ENCODE results near the gene MEGF10. TPM values are rescaled to one million over a fixed set of nuclear protein-coding genes. Genes with fewer than 3 reads are reported as not detected.
A peak's percentile ranks its signal among the peaks of the same experiment; 100 is the strongest.

The MEGF10 gene
- total and polyA plus RNA-seq, 7 donors: 0.68 to 23.6 (median 2.2) TPM

- Histone ChIP-seq H3K9me3 (no peaks in the 10 kb centered on the region), H3K4me3 (no peak overlapping the region), H3K36me3 (ENCODE audit: insufficient read depth in 1 of 2, low read depth in 1 of 2) (no peaks in the 10 kb centered on the region), H3K27ac (no peak overlapping the region), H3K27me3 (ENCODE audit: insufficient read depth in 3 of 3, low read length in 2 of 3) (no peaks in the 10 kb centered on the region), H3K4me1 (peaks cover 3% of the 10 kb centered on the region)
- intact Hi-C loops (cut with DNase I): no loop called here
- WGBS, 3 donors: 76 to 79% (median 77%) methylated on average over 2 of the region's 2 CpGs
- ATAC-seq: no peak
- DNase-seq: no peak
- TF ChIP-seq CTCF (IDR thresholded peaks at IDR 0.05): no peak
These were observed 142.9 kb downstream of the MEGF10 start for GRCh38 chr5:127433526-127433925.

GRCh38 chr5:127434588-127434987 is 144.0 kb downstream of the MEGF10 start:
- DNase-seq (no peak), ATAC-seq (no peak)
- no peak overlapping the region for H3K27ac ChIP-seq
- no peaks in the 10 kb centered on the region for H3K27me3 ChIP-seq (ENCODE audit: insufficient read depth in 3 of 3, low read length in 2 of 3)
- H3K4me3 ChIP-seq: no peak overlapping the region
- H3K9me3 ChIP-seq: no peaks in the 10 kb centered on the region
- no peaks in the 10 kb centered on the region for H3K36me3 ChIP-seq (ENCODE audit: insufficient read depth in 1 of 2, low read depth in 1 of 2)
- TF ChIP-seq CTCF (IDR thresholded peaks at IDR 0.05): no peak
- intact Hi-C loops (cut with DNase I): no loop called here
- WGBS, 3 donors: 83 to 93% (median 89%) methylated on average over 12 of the region's 12 CpGs
- peaks cover 5% of the 10 kb centered on the region for H3K4me1 ChIP-seq

GRCh38 chr5:127435821-127436220 is 145.2 kb downstream of the MEGF10 start:
- no peaks in the 10 kb centered on the region for H3K36me3 ChIP-seq (ENCODE audit: insufficient read depth in 1 of 2, low read depth in 1 of 2)
- intact Hi-C loops (cut with DNase I): no loop called here
- no peak for TF ChIP-seq CTCF (IDR thresholded peaks at IDR 0.05)
- no peaks in the 10 kb centered on the region for H3K27me3 ChIP-seq (ENCODE audit: insufficient read depth in 3 of 3, low read length in 2 of 3)
- H3K4me1 ChIP-seq: peaks cover 7% of the 10 kb centered on the region
- DNase-seq (no peak), ATAC-seq (no peak)
- H3K27ac ChIP-seq: no peak overlapping the region
- H3K9me3 ChIP-seq: no peaks in the 10 kb centered on the region
- no peak overlapping the region for H3K4me3 ChIP-seq
- WGBS, 3 donors: 95 to 99% (median 95%) methylated on average over 2 of the region's 2 CpGs

- Histone ChIP-seq H3K36me3 (ENCODE audit: insufficient read depth in 1 of 2, low read depth in 1 of 2) (no peaks in the 10 kb centered on the region), H3K27ac (no peak overlapping the region), H3K4me1 (peaks cover 4% of the 10 kb centered on the region), H3K27me3 (ENCODE audit: insufficient read depth in 3 of 3, low read length in 2 of 3) (no peaks in the 10 kb centered on the region), H3K9me3 (no peaks in the 10 kb centered on the region), H3K4me3 (no peak overlapping the region)
- DNase-seq (no peak), ATAC-seq (peak in 2 of 4 donors; percentile 51)
- 27 to 46% (median 32%) methylated on average over 4 of the region's 4 CpGs for WGBS, 3 donors
- intact Hi-C loops (cut with DNase I): loop anchor here in 1 of 2 donors (2.0 kb wide), 1 partner anchor 149 kb away; the partner anchor contains the start of gene MEGF10
- TF ChIP-seq CTCF (IDR thresholded peaks at IDR 0.05): no peak
These were observed 149.0 kb downstream of the MEGF10 start for GRCh38 chr5:127439644-127440043.

- TF ChIP-seq CTCF (IDR thresholded peaks at IDR 0.05): no peak
- no peak overlapping the region for H3K4me3 ChIP-seq
- intact Hi-C loops (cut with DNase I): loop anchor here in 1 of 2 donors (2.0 kb wide), 1 partner anchor 150 kb away; the partner anchor contains the start of gene MEGF10
These were observed 150.2 kb downstream of the MEGF10 start for GRCh38 chr5:127440831-127441230.

More at GRCh38 chr5:127440831-127441230, 150.2 kb downstream of the MEGF10 start:
- Histone ChIP-seq H3K36me3 (ENCODE audit: insufficient read depth in 1 of 2, low read depth in 1 of 2) (no peaks in the 10 kb centered on the region), H3K27ac (no peak overlapping the region), H3K4me1 (peaks cover 4% of the 10 kb centered on the region), H3K27me3 (ENCODE audit: insufficient read depth in 3 of 3, low read length in 2 of 3) (no peaks in the 10 kb centered on the region), H3K9me3 (no peaks in the 10 kb centered on the region)
- ATAC-seq: no peak
- DNase-seq: no peak
- WGBS, 3 donors: 80 to 84% (median 82%) methylated on average over 7 of the region's 7 CpGs

Measured in psoas muscle (tissue), 8 donors.